GM12801 (cell line): ENCODE results near the gene DNAJB12.
A peak's percentile ranks its signal among the peaks of the same experiment; 100 is the strongest.

Experiments
- CTCF ChIP-seq: IDR thresholded peaks from one replicate; pipeline ENCODE4 v1.5.1; 2011; ENCODE audit warnings: control low read depth; ENCODE audit not compliant: insufficient read length; ENCODE audit errors: extremely low read depth

The DNAJB12 gene

GRCh38 chr10:72365106-72365895 is 10.6 kb upstream of the DNAJB12 start:
- no peak for TF ChIP-seq CTCF

GRCh38 chr10:72364239-72364777 is 9.6 kb upstream of the DNAJB12 start:
- TF ChIP-seq CTCF = peak; percentile 85

DNA sequence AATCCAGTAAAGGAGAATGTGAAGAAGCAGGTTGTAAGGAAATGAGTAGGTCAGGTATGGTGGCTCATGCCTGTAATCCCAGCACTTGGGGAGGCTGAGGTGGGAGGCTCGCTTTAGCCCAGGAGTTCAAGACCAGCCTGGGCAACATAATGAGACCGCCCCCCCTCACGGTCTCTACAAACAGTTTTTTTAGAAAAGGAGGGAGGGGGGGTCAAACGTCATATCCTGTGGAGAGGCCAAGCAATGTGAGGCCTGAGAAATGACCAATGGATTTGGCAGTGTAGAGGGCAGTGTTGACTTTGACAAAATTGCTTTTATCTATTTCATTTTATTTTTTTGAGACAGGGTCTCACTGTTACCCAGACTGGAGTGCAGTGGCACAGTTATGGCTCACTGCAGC is 2.3 kb upstream of the DNAJB12 start:
- TF ChIP-seq CTCF = no peak

DNA sequence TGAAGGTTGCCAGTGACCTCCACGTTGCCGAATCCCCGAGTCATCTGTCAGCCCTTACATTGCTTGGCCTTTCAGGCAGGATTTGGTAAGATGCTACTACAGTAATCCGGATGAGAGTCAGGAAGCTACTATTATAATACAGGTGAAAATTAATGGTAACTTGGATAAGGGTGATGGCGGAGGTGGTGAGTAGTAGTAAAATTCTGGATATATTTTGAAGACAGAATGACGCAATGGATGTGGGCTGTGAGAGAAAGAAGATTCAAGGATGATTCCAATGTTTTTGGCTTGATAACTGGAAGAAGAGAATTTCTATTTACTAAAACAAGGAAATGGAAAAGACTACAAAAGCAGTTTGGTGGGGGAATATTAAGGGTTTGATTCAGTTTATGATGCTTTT is 1.4 kb upstream of the DNAJB12 start:
- TF ChIP-seq CTCF = no peak

- TF ChIP-seq CTCF = no peak
Observed at GRCh38 chr10:72355214-72355555, 466 bp upstream of the DNAJB12 start.

DNA sequence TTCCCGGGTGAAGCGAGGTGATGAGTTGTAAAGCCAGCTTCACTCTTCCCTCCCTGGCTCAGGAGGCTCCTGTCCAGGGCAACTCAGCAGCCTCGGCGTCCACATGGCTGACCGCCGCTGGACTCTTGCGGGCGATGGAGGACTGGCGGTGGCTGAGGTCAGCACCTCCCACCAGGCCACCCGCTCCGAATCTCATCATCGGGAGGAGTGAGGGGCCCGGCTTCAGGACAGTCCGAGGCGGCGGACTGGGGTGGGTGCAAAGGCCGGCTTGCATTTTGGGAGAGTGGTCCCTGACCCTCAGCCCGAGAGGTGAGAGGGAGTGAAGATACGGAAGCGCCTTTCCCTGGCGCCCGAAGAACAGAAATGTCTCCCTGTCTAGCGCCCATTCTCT is 759 bp downstream of the DNAJB12 start:
- no peak for TF ChIP-seq CTCF

DNA sequence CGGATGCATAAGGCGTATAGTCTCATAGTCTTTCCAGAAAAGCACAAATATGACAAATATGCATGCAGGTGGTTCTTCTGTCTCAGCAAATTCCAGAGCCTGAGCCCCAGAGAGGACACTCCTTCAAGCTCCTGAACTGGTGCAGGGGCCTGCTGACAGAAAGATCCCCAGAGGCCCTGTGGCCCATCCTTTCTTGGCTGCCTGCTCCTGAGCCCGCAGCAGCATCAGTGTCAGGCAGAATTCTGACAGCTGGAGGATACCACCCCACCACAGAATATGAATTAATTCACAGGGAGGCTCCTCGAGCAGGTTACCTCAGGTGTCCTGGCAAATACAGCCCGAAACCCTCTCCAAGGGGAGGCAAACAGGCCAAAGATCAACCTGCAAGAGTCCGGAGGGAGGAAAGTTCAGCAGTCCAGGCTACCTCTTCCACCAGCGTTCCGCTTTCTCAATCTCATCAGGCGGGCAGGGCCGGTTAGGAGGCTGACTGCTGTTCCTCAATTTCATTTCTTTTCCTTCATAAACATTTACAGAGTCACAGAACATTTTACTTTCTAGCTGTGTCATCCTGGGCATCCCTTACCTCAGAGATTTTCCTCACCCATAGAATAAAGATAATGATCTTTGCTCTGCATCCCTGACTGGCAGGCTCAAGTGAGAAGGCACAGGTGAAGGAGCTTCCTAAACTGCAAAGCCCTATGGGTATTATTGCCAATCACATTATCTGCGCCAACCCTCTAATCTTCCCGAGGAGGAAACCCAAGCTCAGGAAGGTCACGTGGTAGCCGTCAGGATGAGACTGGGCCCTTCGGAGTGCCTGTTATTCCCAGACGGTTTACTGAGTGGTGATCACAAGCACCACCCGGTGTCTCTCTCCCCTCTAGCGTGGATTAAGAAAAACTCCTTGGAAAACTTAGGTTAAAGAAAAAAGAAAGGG is 1.4 kb downstream of the DNAJB12 start:
- TF ChIP-seq CTCF = no peak
